Ovary (tissue), 3 donors: ENCODE results near the gene CCDC188.

ENCODE experiments used
- CTCF ChIP-seq, 3 donors: fragments of 450-650 bp in 2 of 3; fragments of 200-600 bp in 1 of 3; IDR thresholded peaks; one replicate each; pipeline versions ENCODE4 v1.5.1 to v1.8.0; 2016 to 2022; ENCODE audit warnings: antibody characterized with exemption in 3 of 3, mild to moderate bottlenecking in 1 of 3
- POLR2A ChIP-seq: fragments of 450-650 bp; IDR thresholded peaks from one replicate; pipeline ENCODE4 v1.6.1; 2017; ENCODE audit warnings: antibody characterized with exemption, mild to moderate bottlenecking, moderate library complexity
- donor health status: DM: no; HTN: no; CAD: no.

GRCh38 chr22:20138417-20138738 is 12.5 kb downstream of the CCDC188 start:
- TF ChIP-seq CTCF (IDR thresholded peaks at IDR 0.05) (no peak), POLR2A (no peak)
